Activated gamma-delta T cell treated with Interleukin-2 at 50 U/mL for 16 hours (primary cell): ENCODE measurements around the gene AFG3L2.

Experiments used
- DNase-seq: peaks from one replicate; pipeline ENCODE4 v3.0.0-alpha.2; 2020

The AFG3L2 gene

GRCh38 chr18:12318857-12319256 is 58.2 kb downstream of the AFG3L2 start:
- DNase-seq: no peak

GRCh38 chr18:12318334-12318697 is 58.7 kb downstream of the AFG3L2 start:
- DNase-seq: no peak

- DNase-seq: no peak
These were observed 59.2 kb downstream of the AFG3L2 start for GRCh38 chr18:12317664-12318333.

GRCh38 chr18:12315911-12316310 is 61.1 kb downstream of the AFG3L2 start:
- no peak for DNase-seq

GRCh38 chr18:12315490-12315889 is 61.5 kb downstream of the AFG3L2 start:
- no peak for DNase-seq

- DNase-seq: no peak
These were observed 62.3 kb downstream of the AFG3L2 start for GRCh38 chr18:12314591-12315305.

DNA sequence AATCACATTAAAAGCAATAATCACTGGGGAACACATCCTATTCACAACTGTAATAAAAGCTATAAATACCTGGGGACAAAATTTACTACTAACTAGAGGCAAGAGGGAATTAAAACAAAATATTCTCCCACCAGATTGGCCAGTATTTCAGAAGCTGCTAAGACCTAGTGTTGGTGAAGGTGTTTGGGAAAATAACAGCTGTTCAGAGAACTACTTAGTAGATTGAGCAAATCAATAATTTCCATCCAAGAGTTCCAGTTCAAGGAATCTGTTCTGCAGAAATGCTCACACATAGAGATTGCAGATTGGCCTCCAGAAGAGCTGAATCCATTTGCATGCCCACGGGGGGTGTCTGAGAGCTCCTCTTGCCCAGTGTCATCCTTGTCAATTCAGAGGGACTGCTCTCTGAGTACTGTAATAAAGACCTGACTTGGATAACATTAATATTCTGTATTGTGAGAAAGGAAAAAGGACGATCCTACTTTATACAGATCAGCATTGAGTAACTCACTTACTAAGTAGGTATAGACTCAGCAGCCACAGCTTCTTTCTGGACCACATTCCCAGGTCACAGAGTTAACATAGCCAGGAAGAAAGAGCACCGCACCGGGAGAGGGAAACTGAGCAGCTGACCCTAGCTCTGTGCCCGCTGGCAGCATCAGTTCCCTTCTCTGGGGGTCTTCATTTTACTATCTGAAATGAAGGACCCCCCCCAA is 63.3 kb downstream of the AFG3L2 start:
- no peak for DNase-seq

DNA sequence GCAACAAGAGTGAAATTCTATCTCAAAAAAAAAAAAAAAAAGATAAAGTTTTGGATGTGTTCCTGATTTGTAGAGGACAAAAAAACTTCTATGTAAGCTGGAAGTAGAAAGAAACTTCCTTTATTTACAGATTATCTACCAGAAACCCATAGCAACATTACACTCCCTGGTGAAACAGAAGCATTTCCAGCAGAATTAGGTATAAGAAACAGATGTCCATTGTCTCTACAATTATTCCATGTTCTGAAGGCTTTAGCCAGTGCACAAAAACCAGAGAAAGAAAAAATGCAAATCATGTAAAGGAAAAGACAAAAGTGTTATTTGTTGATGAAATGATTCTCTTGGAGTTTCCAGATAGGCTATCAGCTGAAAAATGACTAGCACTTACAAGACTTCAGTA is 64.1 kb downstream of the AFG3L2 start:
- no peak for DNase-seq

- DNase-seq: no peak
These were observed 66.3 kb downstream of the AFG3L2 start for GRCh38 chr18:12310762-12311161.

GRCh38 chr18:12309683-12310198 is 67.3 kb downstream of the AFG3L2 start:
- no peak for DNase-seq

DNA sequence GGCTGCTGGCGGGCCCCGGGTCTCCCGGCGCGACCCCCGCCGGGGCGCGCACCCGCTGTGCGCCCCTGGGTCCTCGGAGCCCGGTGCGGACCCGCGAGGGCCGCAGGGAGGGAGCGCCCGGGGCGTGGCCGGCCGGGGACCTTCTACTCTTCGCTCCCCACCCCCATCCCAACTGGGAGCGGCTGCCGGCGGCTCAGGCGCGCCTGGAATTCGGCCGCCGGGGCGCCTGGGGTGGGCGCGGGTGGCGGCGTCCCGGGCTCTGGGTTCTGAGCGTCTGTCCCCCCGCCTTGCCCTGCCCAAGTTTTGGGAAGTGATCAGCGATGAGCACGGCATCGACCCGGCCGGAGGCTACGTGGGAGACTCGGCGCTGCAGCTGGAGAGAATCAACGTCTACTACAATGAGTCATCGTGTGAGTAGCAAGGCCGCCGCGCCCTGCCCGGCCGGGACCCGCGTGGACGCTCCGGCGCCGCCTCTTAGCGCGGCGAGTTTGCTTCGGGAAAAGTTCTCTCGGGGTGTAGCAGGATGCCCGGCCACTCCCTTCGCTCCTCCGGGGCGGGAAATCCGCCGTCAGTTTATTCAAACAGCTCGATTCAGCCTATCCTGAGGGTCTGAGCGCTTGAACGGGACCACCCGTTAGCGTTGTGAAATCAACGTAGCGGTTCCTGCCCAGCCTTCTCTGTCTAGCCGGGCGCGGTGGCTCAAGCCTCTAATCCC is 68.5 kb downstream of the AFG3L2 start:
- DNase-seq: no peak

GRCh38 chr18:12307701-12308385 is 69.2 kb downstream of the AFG3L2 start, which contains the start of gene TUBB6:
TUBB6 (plus strand) TSS chr18:12308241; CDS start chr18:12308293, 52 bp downstream.
- DNase-seq: no peak

DNA sequence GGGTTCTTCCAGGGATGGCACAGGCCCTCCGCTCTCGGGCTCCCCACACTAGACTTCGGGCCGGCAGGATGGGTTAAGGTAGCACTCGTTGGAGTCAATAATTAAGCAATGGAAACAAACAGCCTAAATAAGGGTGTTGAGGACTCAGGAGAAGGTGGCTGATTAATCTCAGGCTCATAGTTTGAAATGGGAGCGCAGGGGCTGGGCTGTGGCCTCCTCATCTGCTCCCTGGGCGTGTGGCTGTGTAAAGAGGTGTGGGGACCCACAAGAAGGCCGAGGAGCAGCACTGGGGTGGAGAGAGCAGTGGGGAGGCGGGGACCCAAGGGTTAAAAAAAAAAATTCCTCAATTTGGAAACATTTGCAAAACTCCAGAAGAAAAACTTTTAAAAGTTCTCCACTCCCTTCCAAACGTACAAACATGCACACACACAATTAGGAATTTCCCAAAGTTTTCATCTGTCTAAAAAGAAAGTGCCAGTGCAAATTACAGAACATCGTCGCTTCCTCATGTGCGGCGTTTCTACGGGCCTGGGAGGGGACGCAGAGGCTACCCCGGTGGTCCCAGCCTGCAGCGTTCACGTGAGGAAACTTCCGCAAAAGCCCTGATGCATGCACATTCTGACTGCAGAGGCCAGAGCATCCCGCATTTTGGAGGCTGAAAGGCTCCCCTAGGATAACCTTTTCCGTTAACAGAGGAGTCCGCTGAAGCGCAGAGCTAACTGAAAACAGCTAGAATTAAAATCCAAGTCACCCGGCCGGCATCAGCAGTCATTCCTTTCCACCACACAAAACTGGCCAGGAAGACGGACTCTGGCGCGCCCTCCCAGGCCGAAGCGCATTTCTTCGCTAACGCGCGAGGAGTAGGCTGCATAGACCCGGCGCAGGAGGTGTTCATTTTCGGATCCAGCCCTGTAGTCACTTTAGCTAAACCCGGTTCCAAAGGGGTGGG is 70.0 kb downstream of the AFG3L2 start:
- DNase-seq: no peak

DNA sequence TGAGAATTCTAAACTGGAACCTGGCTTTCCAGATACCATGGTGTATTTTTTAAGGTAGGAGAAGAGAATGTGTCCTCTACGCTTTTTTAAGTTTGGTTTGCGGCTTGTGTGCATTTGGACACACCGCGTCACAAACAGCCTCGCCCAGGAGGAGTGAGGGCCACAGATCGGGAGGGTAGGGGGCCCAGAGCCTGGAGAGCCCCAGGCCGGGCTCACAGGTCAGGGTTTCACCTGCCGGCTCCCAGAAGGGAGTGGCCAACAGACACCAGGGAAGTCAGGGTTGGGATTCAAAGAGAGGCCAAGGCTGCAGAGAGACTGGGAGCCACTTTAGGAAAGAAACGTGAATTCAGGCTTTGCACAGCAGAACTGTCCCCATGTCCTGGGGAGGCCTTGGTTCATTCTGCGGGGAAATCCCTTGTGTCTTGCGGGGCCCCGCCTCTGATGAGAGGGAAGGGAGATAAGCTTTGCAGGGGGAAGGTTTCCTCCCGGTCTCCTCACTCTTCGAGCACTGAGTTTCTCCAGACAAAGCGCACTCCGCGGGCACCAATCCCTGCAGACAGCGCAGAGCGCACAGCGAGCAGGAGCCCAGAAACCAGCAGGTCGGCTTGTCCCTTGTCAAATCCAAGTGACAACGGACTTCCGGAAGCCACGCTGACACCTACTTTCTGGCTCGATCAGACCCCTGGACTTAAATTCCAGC is 70.9 kb downstream of the AFG3L2 start:
- no peak for DNase-seq

- no peak for DNase-seq
These were observed 71.8 kb downstream of the AFG3L2 start for GRCh38 chr18:12305211-12305610.

DNA sequence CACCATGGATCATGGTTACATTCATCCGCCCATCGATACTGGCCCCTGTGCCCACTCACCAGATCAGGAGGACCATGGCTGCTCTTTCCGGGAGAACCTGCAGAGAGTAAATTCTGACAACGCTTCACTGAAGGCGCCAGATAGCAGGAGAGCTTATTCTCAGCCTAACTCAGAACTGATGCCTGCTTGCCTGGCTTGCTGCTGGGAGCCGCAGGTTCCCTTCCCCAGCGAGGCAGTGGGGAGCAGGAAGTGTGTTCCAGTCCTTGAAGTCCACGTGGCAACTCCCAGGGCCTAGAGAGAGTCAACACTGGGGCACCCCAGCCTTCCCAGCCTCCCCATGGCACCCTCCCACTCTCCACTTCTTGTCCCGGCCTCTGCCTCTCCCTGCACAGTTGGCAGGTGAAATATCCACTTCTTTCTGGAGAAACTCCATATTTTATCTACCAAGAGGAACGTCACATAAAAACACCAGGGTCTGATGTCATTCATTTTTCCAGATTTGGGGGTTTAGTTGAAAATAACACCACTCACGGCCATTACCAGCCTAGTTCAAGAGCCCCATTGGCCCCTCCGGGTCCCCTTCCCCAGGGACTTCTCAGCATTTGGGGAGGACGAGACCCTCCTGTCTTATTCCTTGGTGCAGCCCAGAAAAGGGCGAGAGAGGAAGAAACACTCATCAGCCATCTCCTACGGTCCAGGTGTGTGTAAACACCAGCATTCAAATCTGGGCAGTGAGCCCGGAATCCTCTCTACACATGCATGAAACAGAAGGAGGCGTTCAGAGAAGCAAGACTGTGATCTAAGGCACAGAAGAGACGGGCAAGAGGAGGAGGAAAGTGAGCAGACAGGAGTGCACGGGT is 72.4 kb downstream of the AFG3L2 start:
- no peak for DNase-seq

DNA sequence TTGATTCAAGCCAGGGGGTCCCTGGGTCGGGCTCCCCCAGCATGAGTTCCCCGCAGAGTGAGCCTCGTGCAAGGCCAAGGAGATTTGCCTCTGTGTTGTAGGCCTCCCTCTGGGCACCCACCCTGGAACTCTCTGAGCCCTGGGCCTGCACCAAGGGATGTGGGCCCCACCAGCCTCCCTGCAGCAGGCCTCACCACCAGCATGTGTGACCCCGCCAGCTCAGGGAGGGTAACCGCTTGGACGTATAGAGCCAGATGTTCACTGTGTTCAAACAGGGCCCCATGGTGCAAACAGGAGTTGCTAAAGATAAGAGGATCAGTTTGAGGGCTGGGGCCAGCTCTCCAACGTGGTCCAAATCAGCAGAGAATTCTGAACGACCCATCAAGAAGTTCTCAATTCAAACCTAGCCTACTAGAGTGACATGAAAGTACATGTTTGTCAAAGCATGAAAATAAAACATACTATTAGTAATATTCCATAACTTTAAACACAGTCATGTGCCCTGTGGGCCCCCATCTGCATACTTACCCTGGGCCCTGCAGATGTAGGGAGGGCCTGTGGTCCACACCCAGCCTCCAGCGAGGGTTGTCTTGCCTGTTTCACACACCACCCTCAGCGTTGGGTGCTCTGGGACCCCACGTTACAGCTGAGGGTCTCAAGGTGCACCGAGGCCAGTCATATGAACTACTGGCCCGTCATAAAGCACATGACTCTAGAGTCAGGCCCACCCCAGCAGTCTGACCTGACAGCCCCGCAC is 74.5 kb downstream of the AFG3L2 start:
- no peak for DNase-seq

DNA sequence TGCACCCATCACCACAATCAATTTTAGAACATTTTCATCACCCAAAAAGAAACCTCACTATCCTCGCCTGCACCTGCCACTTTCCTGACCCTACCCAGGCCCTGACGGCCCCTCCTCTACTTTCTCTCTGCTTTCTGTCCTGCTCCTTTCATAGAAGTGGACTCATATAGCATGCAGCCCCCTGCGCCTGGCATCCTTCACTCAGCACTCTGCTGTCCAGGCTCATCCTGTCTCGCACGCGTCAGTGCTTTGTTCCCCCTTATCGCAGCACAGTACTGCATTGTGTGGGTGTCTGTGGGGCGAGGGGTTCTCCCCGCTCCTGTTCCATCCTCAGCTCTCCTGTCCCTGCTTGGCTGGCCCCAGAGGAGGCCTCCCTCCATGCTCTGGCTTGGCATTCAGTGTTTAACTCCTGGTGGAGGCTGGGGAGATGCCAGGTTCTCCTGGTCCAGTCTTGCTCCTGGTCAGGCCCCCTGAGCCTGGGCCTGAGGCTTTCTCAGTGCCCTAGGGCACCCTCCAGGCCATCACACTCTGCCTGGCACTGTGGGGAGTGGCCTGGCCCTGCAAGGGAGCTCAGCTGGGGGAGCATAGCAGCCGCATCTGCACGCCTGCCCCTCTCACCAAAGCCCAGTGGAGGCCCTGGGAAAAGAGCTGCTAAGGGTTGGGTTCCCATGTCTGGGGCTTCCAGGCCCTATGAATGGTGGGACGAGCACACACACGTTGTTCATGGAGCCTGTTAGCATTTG is 75.6 kb downstream of the AFG3L2 start:
- DNase-seq: no peak
